Loucy (cell line): ENCODE data around the gene HEBP1.

ENCODE experiments used
- H2AFZ ChIP-seq: fragments of 200-600 bp; sonication (generic); 2 replicates; pipeline ENCODE4 v1.6.0; 2016; ENCODE audit warnings: antibody characterized with exemption, mild to moderate bottlenecking, low read length, moderate library complexity
- H3F3A ChIP-seq: fragments of 200-600 bp; 2 replicates; pipeline ENCODE4 v1.6.0; 2016; ENCODE audit warnings: antibody characterized with exemption, low read depth, mild to moderate bottlenecking
- H3K27me3 ChIP-seq: fragments of 200-600 bp; sonication (generic); 2 replicates; pipeline ENCODE4 v1.6.1; 2014; ENCODE audit warnings: low read length, mild to moderate bottlenecking; ENCODE audit not compliant: insufficient read depth, poor library complexity, severe bottlenecking
- H3K36me3 ChIP-seq: fragments of 200-600 bp; sonication (generic); 2 replicates; pipeline ENCODE4 v1.6.1; 2016; ENCODE audit warnings: low read length; ENCODE audit not compliant: insufficient read depth
- H3K4me1 ChIP-seq: fragments of 200-600 bp; sonication (generic); 2 replicates; pipeline ENCODE4 v1.5.1; 2014; ENCODE audit warnings: low read length, mild to moderate bottlenecking; ENCODE audit not compliant: insufficient read depth, poor library complexity, severe bottlenecking
- H3K4me2 ChIP-seq: fragments of 200-600 bp; sonication (generic); 2 replicates; pipeline ENCODE4 v1.6.0; 2014; ENCODE audit warnings: antibody characterized with exemption, low read length, low read depth, mild to moderate bottlenecking; ENCODE audit not compliant: poor library complexity, severe bottlenecking
- H3K4me3 ChIP-seq: fragments of 200-600 bp; sonication (generic); 2 replicates; pipeline ENCODE4 v1.5.1; 2014; ENCODE audit warnings: low read length, mild to moderate bottlenecking, mixed read lengths; ENCODE audit not compliant: poor library complexity, severe bottlenecking
- H3K79me2 ChIP-seq: fragments of 200-600 bp; sonication (generic); 2 replicates; pipeline ENCODE4 v1.6.1; 2014; ENCODE audit warnings: low read length; ENCODE audit not compliant: insufficient read depth
- H3K9ac ChIP-seq: fragments of 200-600 bp; sonication (generic); 2 replicates; pipeline ENCODE4 v1.6.0; 2014; ENCODE audit warnings: mild to moderate bottlenecking, low read depth, low read length, moderate library complexity; ENCODE audit not compliant: poor library complexity, severe bottlenecking
- H3K9me2 ChIP-seq: fragments of 200-600 bp; sonication (generic); replicated peaks from 2 replicates; pipeline ENCODE4 v1.6.1; 2016; ENCODE audit warnings: low read depth, low read length, mixed read lengths
- H3K9me3 ChIP-seq: fragments of 200-600 bp; sonication (generic); 2 replicates; pipeline ENCODE4 v1.6.1; 2014; ENCODE audit warnings: mild to moderate bottlenecking, antibody characterized with exemption, low read length, low read depth; ENCODE audit not compliant: insufficient read depth
- H4K20me1 ChIP-seq: fragments of 200-600 bp; sonication (generic); 2 replicates; pipeline ENCODE4 v1.6.0; 2014; ENCODE audit warnings: antibody characterized with exemption, low read length, mild to moderate bottlenecking; ENCODE audit not compliant: insufficient read depth, poor library complexity, severe bottlenecking
- EZH2phosphoT487 ChIP-seq: fragments of 200-600 bp; IDR thresholded peaks from 2 replicates; pipeline ENCODE4 v1.6.1; 2018; ENCODE audit warnings: antibody characterized with exemption, mild to moderate bottlenecking, moderate library complexity, borderline replicate concordance
- TF ChIP-seq, protein P1 (sequence below): fragments of 200-600 bp; sonication (generic); conservative IDR thresholded peaks from 2 replicates; pipeline ENCODE4 v1.5.1; 2014; ENCODE audit warnings: mild to moderate bottlenecking, antibody characterized with exemption, low read length

Gene HEBP1

DNA sequence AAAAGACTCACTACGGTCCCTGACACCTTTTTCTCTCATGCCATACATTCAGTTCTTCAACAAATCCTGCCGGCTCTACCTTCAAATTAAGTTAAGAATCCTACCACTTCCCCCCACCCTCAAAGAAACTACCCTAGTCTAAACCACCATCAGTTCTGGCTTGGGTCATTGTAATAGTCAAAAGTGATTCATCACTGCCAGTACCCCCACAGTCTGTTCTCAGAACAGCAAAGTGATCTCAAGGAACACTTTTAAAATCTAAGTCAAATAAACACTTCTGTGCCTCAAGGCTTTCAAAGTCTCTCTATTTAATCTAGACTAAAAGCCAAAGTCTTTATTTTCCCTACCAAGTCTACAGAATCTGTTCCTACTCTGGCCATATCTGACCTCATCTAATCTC, 32.1 kb upstream of the HEBP1 start:
- Histone ChIP-seq H3K9ac (no peak overlapping the region), H3K36me3 (no peaks in the 10 kb centered on the region)
- TF ChIP-seq, protein P1, sequence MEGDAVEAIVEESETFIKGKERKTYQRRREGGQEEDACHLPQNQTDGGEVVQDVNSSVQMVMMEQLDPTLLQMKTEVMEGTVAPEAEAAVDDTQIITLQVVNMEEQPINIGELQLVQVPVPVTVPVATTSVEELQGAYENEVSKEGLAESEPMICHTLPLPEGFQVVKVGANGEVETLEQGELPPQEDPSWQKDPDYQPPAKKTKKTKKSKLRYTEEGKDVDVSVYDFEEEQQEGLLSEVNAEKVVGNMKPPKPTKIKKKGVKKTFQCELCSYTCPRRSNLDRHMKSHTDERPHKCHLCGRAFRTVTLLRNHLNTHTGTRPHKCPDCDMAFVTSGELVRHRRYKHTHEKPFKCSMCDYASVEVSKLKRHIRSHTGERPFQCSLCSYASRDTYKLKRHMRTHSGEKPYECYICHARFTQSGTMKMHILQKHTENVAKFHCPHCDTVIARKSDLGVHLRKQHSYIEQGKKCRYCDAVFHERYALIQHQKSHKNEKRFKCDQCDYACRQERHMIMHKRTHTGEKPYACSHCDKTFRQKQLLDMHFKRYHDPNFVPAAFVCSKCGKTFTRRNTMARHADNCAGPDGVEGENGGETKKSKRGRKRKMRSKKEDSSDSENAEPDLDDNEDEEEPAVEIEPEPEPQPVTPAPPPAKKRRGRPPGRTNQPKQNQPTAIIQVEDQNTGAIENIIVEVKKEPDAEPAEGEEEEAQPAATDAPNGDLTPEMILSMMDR, result no peak
- no peak for TF ChIP-seq EZH2phosphoT487

DNA sequence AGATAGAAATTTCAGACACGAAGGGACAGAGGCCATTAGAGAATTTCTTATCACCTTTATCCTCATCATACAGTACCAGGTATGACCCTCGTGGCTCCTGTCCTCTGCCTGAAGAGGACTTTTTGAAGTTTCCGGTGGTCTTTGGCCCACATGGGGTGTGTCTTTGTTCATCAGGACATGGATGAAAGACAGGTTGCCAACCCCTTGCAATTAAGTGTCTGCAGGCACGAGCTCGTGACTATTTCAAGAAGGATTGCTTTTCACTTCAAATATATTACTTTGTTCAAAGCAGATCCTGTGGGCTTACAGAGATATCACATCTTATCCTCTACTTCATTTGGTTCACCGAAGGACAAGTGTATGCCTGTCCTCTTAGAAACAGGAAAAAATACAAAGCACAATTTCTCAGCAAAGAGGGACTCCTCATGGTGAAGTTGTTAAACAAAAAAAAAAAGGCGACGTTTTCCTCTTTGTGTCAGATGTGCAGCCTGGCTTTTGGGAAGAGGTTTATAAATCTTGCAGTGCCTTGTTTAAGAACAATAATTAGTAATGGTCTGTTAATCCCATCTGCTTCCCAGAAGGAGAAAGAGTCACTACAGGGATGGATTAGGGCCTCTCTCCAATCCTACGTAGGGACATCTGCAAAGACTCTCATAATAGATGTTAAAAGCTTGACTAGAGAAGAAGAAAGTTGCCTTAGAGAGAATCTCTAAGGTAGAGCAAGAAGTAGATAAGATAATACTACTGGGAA, 30.7 kb upstream of the HEBP1 start:
- Histone ChIP-seq H3K79me2 (no peaks in the 10 kb centered on the region), H4K20me1 (no peaks in the 10 kb centered on the region), H3K27me3 (no peaks in the 10 kb centered on the region), H3K9ac (no peak overlapping the region), H3K4me3 (no peak overlapping the region), H3F3A (no peaks in the 10 kb centered on the region), H2AFZ (0 out of 2 replicates have a peak overlapping the region, but pooled peaks have one; percentile 26), H3K36me3 (no peaks in the 10 kb centered on the region), H3K9me2 (no peaks in the 10 kb centered on the region), H3K9me3 (no peaks in the 10 kb centered on the region), H3K4me2 (no peak overlapping the region), H3K4me1 (peaks cover 9% of the 10 kb centered on the region)
- TF ChIP-seq EZH2phosphoT487, result no peak
- TF ChIP-seq, protein P1, result no peak

More for the DNA sequence above, 32.1 kb upstream of the HEBP1 start:
- Histone ChIP-seq H3K4me2 (no peak overlapping the region), H3K9me3 (no peaks in the 10 kb centered on the region), H3K9me2 (no peaks in the 10 kb centered on the region), H2AFZ (no peak overlapping the region), H3F3A (no peaks in the 10 kb centered on the region), H4K20me1 (no peaks in the 10 kb centered on the region), H3K4me1 (peaks cover under 1% of the 10 kb centered on the region), H3K79me2 (no peaks in the 10 kb centered on the region), H3K27me3 (no peaks in the 10 kb centered on the region), H3K4me3 (no peak overlapping the region)

DNA sequence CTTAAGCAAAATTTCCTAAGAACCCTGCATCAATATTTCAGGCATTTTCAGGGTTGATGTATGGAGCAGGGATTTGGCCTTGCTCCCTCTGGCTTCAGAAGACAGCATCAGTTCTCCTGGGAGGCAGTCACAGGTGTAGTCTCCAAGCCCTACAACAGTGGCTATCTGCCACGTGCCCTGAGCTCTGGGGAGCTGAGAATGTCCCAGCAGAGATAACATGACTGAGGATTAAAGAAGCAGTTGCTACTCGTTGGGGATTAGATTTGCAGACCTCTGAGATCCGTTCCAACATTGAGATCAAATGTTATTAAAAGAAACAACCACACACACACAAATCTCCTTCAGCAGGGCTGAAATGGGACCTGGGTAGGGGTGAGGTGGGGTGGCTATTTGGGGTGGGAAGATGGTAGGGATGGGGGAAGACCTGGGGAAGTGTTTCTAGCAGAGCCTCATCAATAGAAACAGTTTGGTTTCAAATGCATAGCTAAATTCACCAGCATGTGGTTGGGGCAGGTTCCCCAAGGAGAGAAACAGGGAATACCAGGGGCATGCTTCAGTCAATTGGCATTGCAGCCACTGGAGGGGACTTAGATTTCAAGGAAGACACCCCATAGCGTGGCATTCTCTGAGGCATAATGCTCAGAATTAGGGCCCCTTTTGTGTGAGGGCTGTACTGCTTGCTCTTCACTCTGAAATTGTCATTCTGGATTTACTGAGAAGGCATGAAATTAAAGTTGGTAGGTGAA, 28.9 kb upstream of the HEBP1 start:
- TF ChIP-seq, protein P1, result no peak
- TF ChIP-seq EZH2phosphoT487, result no peak
- no peaks in the 10 kb centered on the region for H3F3A ChIP-seq

More for the DNA sequence above, 28.9 kb upstream of the HEBP1 start:
- Histone ChIP-seq H2AFZ (no peak overlapping the region), H3K4me3 (no peak overlapping the region), H3K9ac (no peak overlapping the region), H3K9me2 (no peaks in the 10 kb centered on the region), H3K4me1 (peaks cover 9% of the 10 kb centered on the region), H3K9me3 (no peaks in the 10 kb centered on the region), H4K20me1 (no peaks in the 10 kb centered on the region), H3K79me2 (no peaks in the 10 kb centered on the region), H3K27me3 (no peaks in the 10 kb centered on the region), H3K36me3 (no peaks in the 10 kb centered on the region), H3K4me2 (no peak overlapping the region)
